BJ (cell line): ENCODE measurements around the gene PRG2. TPM values are rescaled to one million over a fixed set of nuclear protein-coding genes. Genes with fewer than 3 reads are reported as not detected.
A peak's percentile ranks its signal among the peaks of the same experiment; 100 is the strongest.

ENCODE experiments used
- CTCF ChIA-PET: fragments of 350-600 bp; formaldehyde crosslinking; extraction: SDS; loops from one replicate; lab custom pipeline; 2021; ENCODE audit warnings: antibody characterized with exemption, inconsistent platforms; lab: Yijun Ruan, JAX
- POLR2A ChIA-PET: fragments of 300-600 bp; sonication (Branson Sonifier 250); formaldehyde crosslinking; extraction: SDS; loops from one replicate; lab custom pipeline; 2021; ENCODE audit warnings: antibody characterized with exemption; lab: Charles Lee
- DNase-seq: peaks from one replicate; pipeline ENCODE4 v3.0.0-alpha.2; 2011; ENCODE audit warnings: low read depth
- H3K27me3 ChIP-seq: 2 replicates; pipeline ENCODE4 v1.6.0; 2011; ENCODE audit warnings: low read length; ENCODE audit not compliant: control insufficient read depth, insufficient read depth
- H3K36me3 ChIP-seq: 2 replicates; pipeline ENCODE4 v1.5.1; 2011; ENCODE audit warnings: low read length; ENCODE audit not compliant: control insufficient read depth, insufficient read depth
- H3K4me3 ChIP-seq: 2 replicates; pipeline ENCODE4 v1.5.1; 2011; ENCODE audit warnings: low read depth, mild to moderate bottlenecking, control low read depth, low read length
- CTCF ChIP-seq: IDR thresholded peaks from 2 replicates; pipeline ENCODE4 v1.5.1; 2011; ENCODE audit warnings: low read depth, mild to moderate bottlenecking, control low read depth, inconsistent platforms, low read length, moderate library complexity; ENCODE audit not compliant: insufficient read depth
- polyA plus RNA-seq: library from polyadenylated mRNA; depleted of rRNA; stranded (reverse); fragments of >200 nt; gene quantifications from 2 replicates; pipeline ENCODE4 v1.2.3, GENCODE V29; 2011

The PRG2 gene
- polyA plus RNA-seq, 1 experiment: not detected

DNA sequence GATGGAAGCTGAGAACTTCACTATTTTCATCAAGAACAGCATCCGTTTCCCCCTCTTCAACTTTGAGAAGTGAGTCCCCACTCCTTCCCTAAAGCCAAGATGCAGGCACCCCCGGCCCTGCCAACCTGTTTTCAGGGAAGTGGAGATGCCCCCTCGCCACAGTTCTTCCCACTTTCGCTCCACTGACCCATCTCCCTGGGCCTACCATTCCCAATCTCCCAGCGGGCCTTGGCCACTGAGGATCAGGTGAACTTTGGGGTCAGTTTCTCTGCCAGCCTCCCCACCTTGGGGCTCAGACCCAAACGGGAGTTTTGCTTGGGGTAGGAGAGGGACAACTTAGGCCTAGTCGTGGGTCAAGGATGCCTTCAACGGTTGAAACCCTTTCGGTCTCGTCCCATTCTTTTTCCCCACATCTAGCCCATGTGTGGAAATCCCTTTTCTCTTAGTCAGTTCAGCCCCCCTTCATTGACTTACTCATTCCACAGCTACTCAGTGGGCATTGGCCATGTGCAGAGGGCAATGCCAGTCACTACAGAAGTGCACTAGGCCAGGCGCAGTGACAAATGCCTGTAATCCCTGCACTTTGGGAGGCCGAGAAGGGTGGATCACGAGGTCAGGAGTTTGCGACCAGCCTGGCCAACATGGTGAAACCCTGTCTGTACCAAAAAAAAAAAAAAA lies 41.7 kb downstream of the PRG2 start:
- H3K4me3 ChIP-seq: no peak overlapping the region
- no peaks in the 10 kb centered on the region for H3K36me3 ChIP-seq
- TF ChIP-seq CTCF: no peak
- ChIA-PET CTCF (interaction anchor here (0.6 to 4.2 kb wide), 14 partner anchors 11 to 505 kb away, joined by 3 to 30 read pairs (median 4); partner anchors contain the start of gene P2RX3), POLR2A (no interaction called here)
- DNase-seq: no peak
- no peaks in the 10 kb centered on the region for H3K27me3 ChIP-seq

GRCh38 chr11:57348052-57348451 lies 42.4 kb downstream of the PRG2 start:
- Histone ChIP-seq H3K27me3 (no peaks in the 10 kb centered on the region), H3K36me3 (no peaks in the 10 kb centered on the region), H3K4me3 (no peak overlapping the region)
- ChIA-PET CTCF (interaction anchor here (0.6 to 4.2 kb wide), 13 partner anchors 9 to 507 kb away, joined by 3 to 30 read pairs (median 3); no protein-coding TSS in a partner anchor), POLR2A (no interaction called here)
- DNase-seq: no peak
- no peak for TF ChIP-seq CTCF

GRCh38 chr11:57347336-57347735 lies 43.1 kb downstream of the PRG2 start:
- ChIA-PET POLR2A (no interaction called here), CTCF (interaction anchor here (1.0 to 4.2 kb wide), 11 partner anchors 8 to 506 kb away, joined by 3 to 30 read pairs (median 4); no protein-coding TSS in a partner anchor)

GRCh38 chr11:57345555-57346211 lies 44.8 kb downstream of the PRG2 start:
- no peak overlapping the region for H3K4me3 ChIP-seq
- DNase-seq: no peak
- CTCF ChIA-PET: interaction anchor here (0.7 to 4.2 kb wide), 27 partner anchors 9 to 1441 kb away, joined by 3 to 30 read pairs (median 5); partner anchors contain the start of genes RTN4RL2, SLC43A1 and TNKS1BP1
- TF ChIP-seq CTCF: peak; percentile 72
- POLR2A ChIA-PET: no interaction called here
- no peaks in the 10 kb centered on the region for H3K36me3 ChIP-seq
- H3K27me3 ChIP-seq: no peaks in the 10 kb centered on the region; the same call in 1 of the 2 replicates

More at GRCh38 chr11:57347336-57347735, 43.1 kb downstream of the PRG2 start:
- TF ChIP-seq CTCF: no peak
- no peak for DNase-seq
- no peaks in the 10 kb centered on the region for H3K36me3 ChIP-seq
- no peak overlapping the region for H3K4me3 ChIP-seq
- no peaks in the 10 kb centered on the region for H3K27me3 ChIP-seq

DNA sequence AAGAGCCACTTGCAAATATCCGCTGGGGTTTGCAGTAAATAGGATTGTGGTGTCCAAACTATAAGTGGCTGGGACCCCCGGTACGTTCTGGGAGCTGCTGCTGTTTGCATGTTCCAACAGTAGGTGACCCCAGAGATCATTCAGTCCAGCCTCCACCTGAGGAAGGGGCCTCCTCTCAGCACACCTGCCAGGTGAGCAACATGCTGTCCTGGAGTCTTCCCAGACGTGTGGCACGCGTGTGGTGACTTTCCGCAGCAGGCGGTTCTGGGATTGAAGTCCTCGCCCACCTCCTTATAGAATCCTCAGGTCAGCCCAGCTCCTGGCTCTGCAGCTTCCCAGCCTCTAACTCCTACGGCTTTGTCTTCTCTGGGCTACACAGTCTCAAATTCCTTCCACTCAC lies 45.6 kb downstream of the PRG2 start:
- ChIA-PET POLR2A (no interaction called here), CTCF (interaction anchor here (1.2 to 3.0 kb wide), 10 partner anchors 11 to 202 kb away, joined by 3 to 30 read pairs (median 6); partner anchors contain the start of gene TNKS1BP1)
- TF ChIP-seq CTCF: no peak
- Histone ChIP-seq H3K4me3 (no peak overlapping the region), H3K27me3 (no peaks in the 10 kb centered on the region; the same call in 1 of the 2 replicates), H3K36me3 (no peaks in the 10 kb centered on the region)
- no peak for DNase-seq
